Muscle layer of duodenum (tissue), 2 donors: ENCODE measurements around the gene CEP120.

Source experiments
- H3K27ac ChIP-seq: one replicate; pipeline ENCODE4 v1.7.0; 2013; ENCODE audit warnings: mild to moderate bottlenecking, low read length
- H3K27me3 ChIP-seq: one replicate; pipeline ENCODE4 v1.7.0; 2013; ENCODE audit warnings: low read depth, mild to moderate bottlenecking, control low read depth, low read length
- H3K36me3 ChIP-seq, 2 donors: one replicate each; pipeline ENCODE4 v1.7.0; 2013; ENCODE audit warnings: low read length in 2 of 2, control low read depth in 1 of 2, mild to moderate bottlenecking in 1 of 2; ENCODE audit not compliant: insufficient read depth in 2 of 2, control insufficient read depth in 1 of 2
- H3K4me1 ChIP-seq, 2 donors: one replicate each; pipeline ENCODE4 v1.7.0; 2013; ENCODE audit warnings: low read length in 2 of 2, mild to moderate bottlenecking in 2 of 2, control low read depth in 1 of 2, moderate library complexity in 1 of 2; ENCODE audit not compliant: insufficient read depth in 2 of 2, control insufficient read depth in 1 of 2
- H3K4me3 ChIP-seq, 2 donors: one replicate each; pipeline ENCODE4 v1.7.0; 2013; ENCODE audit warnings: low read length in 2 of 2, low read depth in 1 of 2, mild to moderate bottlenecking in 1 of 2
- H3K9me3 ChIP-seq, 2 donors: one replicate each; pipeline ENCODE4 v1.7.0; 2013; ENCODE audit warnings: low read length in 2 of 2, control low read depth in 1 of 2, mild to moderate bottlenecking in 1 of 2; ENCODE audit not compliant: control insufficient read depth in 1 of 2
- donor health status: healthy.

The CEP120 gene

GRCh38 chr5:123451047-123451446 is 27.8 kb upstream of the CEP120 start:
- Histone ChIP-seq H3K27me3 (no peaks in the 10 kb centered on the region), H3K4me1 (no peaks in the 10 kb centered on the region), H3K27ac (no peak overlapping the region), H3K36me3 (no peaks in the 10 kb centered on the region), H3K4me3 (no peak overlapping the region), H3K9me3 (no peaks in the 10 kb centered on the region)

GRCh38 chr5:123450640-123451039 is 27.4 kb upstream of the CEP120 start:
- Histone ChIP-seq H3K27me3 (no peaks in the 10 kb centered on the region), H3K27ac (no peak overlapping the region), H3K4me1 (no peaks in the 10 kb centered on the region), H3K4me3 (no peak overlapping the region), H3K36me3 (no peaks in the 10 kb centered on the region), H3K9me3 (no peaks in the 10 kb centered on the region)

- Histone ChIP-seq H3K27me3 (no peaks in the 10 kb centered on the region), H3K9me3 (no peaks in the 10 kb centered on the region), H3K4me3 (no peak overlapping the region), H3K27ac (no peak overlapping the region), H3K4me1 (no peaks in the 10 kb centered on the region), H3K36me3 (no peaks in the 10 kb centered on the region)
Observed at GRCh38 chr5:123450114-123450513, 26.9 kb upstream of the CEP120 start.

- Histone ChIP-seq H3K4me3 (no peak overlapping the region), H3K4me1 (no peaks in the 10 kb centered on the region), H3K27ac (no peak overlapping the region), H3K9me3 (no peaks in the 10 kb centered on the region), H3K27me3 (no peaks in the 10 kb centered on the region), H3K36me3 (no peaks in the 10 kb centered on the region)
Observed at GRCh38 chr5:123449424-123449974, 26.3 kb upstream of the CEP120 start.

GRCh38 chr5:123448743-123449142 is 25.5 kb upstream of the CEP120 start:
- Histone ChIP-seq H3K27me3 (no peaks in the 10 kb centered on the region), H3K4me1 (no peaks in the 10 kb centered on the region), H3K4me3 (no peak overlapping the region), H3K36me3 (no peaks in the 10 kb centered on the region), H3K27ac (no peak overlapping the region), H3K9me3 (no peaks in the 10 kb centered on the region)

GRCh38 chr5:123448017-123448617 is 24.9 kb upstream of the CEP120 start:
- Histone ChIP-seq H3K4me1 (no peaks in the 10 kb centered on the region), H3K9me3 (no peaks in the 10 kb centered on the region), H3K27me3 (no peaks in the 10 kb centered on the region), H3K4me3 (no peak overlapping the region), H3K36me3 (no peaks in the 10 kb centered on the region), H3K27ac (no peak overlapping the region)

GRCh38 chr5:123444016-123444415 is 20.8 kb upstream of the CEP120 start:
- H3K36me3 ChIP-seq, result no peaks in the 10 kb centered on the region
- H3K4me1 ChIP-seq, result no peaks in the 10 kb centered on the region
- no peak overlapping the region for H3K4me3 ChIP-seq
- H3K9me3 ChIP-seq, result no peaks in the 10 kb centered on the region
- H3K27me3 ChIP-seq, result no peaks in the 10 kb centered on the region
- no peak overlapping the region for H3K27ac ChIP-seq

GRCh38 chr5:123441408-123441807 is 18.2 kb upstream of the CEP120 start:
- Histone ChIP-seq H3K36me3 (no peaks in the 10 kb centered on the region), H3K4me1 (no peaks in the 10 kb centered on the region), H3K9me3 (no peaks in the 10 kb centered on the region), H3K4me3 (no peak overlapping the region), H3K27me3 (no peaks in the 10 kb centered on the region), H3K27ac (no peak overlapping the region)

- H3K4me3 ChIP-seq, result no peak overlapping the region
- no peaks in the 10 kb centered on the region for H3K27me3 ChIP-seq
- no peaks in the 10 kb centered on the region for H3K36me3 ChIP-seq
- no peaks in the 10 kb centered on the region for H3K9me3 ChIP-seq
- no peaks in the 10 kb centered on the region for H3K4me1 ChIP-seq
- H3K27ac ChIP-seq, result no peak overlapping the region
Observed at GRCh38 chr5:123440456-123441181, 17.4 kb upstream of the CEP120 start.

- H3K36me3 ChIP-seq, result no peaks in the 10 kb centered on the region
- no peaks in the 10 kb centered on the region for H3K9me3 ChIP-seq
- no peak overlapping the region for H3K27ac ChIP-seq
- no peaks in the 10 kb centered on the region for H3K4me1 ChIP-seq
- no peaks in the 10 kb centered on the region for H3K27me3 ChIP-seq
- no peak overlapping the region for H3K4me3 ChIP-seq
Observed at GRCh38 chr5:123439709-123440108, 16.5 kb upstream of the CEP120 start.

GRCh38 chr5:123438902-123439301 is 15.7 kb upstream of the CEP120 start:
- H3K9me3 ChIP-seq, result no peaks in the 10 kb centered on the region
- H3K36me3 ChIP-seq, result no peaks in the 10 kb centered on the region
- H3K27ac ChIP-seq, result no peak overlapping the region
- no peaks in the 10 kb centered on the region for H3K27me3 ChIP-seq
- no peaks in the 10 kb centered on the region for H3K4me1 ChIP-seq
- no peak overlapping the region for H3K4me3 ChIP-seq
